ENCODE results near the gene GRM8. TPM values are rescaled to one million over a fixed set of nuclear protein-coding genes. Genes with fewer than 3 reads are reported as not detected.

Gene GRM8
- total RNA-seq, 1 donor from 2014 or later: 2.2 TPM

DNA sequence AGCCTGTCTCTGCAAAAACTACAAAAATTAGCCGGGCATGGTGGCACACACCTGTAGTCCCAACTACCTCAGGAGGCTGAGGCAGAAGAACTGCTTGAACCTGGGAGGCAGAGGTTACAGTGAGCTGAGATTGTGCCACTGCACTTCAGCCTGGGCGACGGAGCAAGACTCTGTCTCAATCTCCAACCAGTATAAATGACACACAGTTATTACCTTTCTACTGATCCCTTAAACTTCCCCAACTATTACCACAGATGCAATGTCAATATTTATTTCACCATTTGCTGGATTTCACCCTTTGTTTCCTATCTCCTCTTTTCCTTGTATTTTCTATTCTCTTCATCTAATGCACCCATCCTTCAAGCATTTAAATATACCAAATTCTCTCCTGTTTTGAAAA, 431.8 kb downstream of the GRM8 start:
- Histone ChIP-seq H2AFZ (ENCODE audit: low read depth, low read length) (no peak overlapping the region), H3K36me3 (ENCODE audit: insufficient read depth, low read length) (no peaks in the 10 kb centered on the region), H3K27me3 (ENCODE audit: insufficient read depth, low read length) (no peaks in the 10 kb centered on the region), H3K9me3 (ENCODE audit: insufficient read depth, low read depth, low read length) (no peaks in the 10 kb centered on the region), H3K27ac (ENCODE audit: low read depth, low read length) (no peak overlapping the region), H3K4me1 (ENCODE audit: insufficient read depth, low read length) (no peaks in the 10 kb centered on the region), H4K20me1 (ENCODE audit: insufficient read depth, low read length) (no peaks in the 10 kb centered on the region), H3K4me2 (ENCODE audit: low read length) (no peak overlapping the region), H3K79me2 (ENCODE audit: insufficient read depth, low read length) (no peaks in the 10 kb centered on the region), H3K4me3 (ENCODE audit: insufficient read depth, low read depth, low read length) (no peak overlapping the region), H3K9ac (ENCODE audit: low read length) (no peak overlapping the region)
- H3K9me3 Mint-ChIP-seq (ENCODE audit: unreplicated experiment): no peaks in the 10 kb centered on the region
- no peaks in the 10 kb centered on the region for H3K36me3 Mint-ChIP-seq (ENCODE audit: low read depth, unreplicated experiment)
- FAIRE-seq: no peak
- no peak overlapping the region for H3K4me3 Mint-ChIP-seq (ENCODE audit: unreplicated experiment)
- H3K27ac Mint-ChIP-seq (ENCODE audit: unreplicated experiment): no peak overlapping the region
- TF ChIP-seq EZH2 (IDR thresholded peaks at IDR 0.05; ENCODE audit: insufficient read depth, low read length): no peak
- no peak for DNase-seq (ENCODE audit: low read depth)
- H3K27me3 Mint-ChIP-seq (ENCODE audit: low read depth, unreplicated experiment): no peaks in the 10 kb centered on the region
- H3K4me1 Mint-ChIP-seq (ENCODE audit: low read depth, unreplicated experiment): no peaks in the 10 kb centered on the region

DNA sequence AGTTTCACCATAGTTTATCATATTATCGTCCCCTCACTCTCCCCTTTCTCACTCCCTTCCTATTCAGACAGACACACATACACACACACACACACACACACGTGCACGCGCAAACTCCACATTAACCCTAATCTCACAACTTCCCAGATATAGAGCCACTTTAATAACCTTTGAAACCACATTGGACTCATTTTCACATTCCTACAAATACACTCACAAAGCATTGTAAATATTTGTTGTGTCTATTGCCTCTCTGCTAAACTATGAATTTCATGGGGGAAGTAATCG, 433.6 kb downstream of the GRM8 start:
- no peak overlapping the region for H2AFZ ChIP-seq (ENCODE audit: low read depth, low read length)
- Mint-ChIP-seq H3K4me3 (ENCODE audit: unreplicated experiment) (no peak overlapping the region), H3K4me1 (ENCODE audit: low read depth, unreplicated experiment) (no peaks in the 10 kb centered on the region), H3K9me3 (ENCODE audit: unreplicated experiment) (no peaks in the 10 kb centered on the region), H3K27me3 (ENCODE audit: low read depth, unreplicated experiment) (no peaks in the 10 kb centered on the region), H3K36me3 (ENCODE audit: low read depth, unreplicated experiment) (no peaks in the 10 kb centered on the region), H3K27ac (ENCODE audit: unreplicated experiment) (no peak overlapping the region)
- H3K27ac ChIP-seq (ENCODE audit: low read depth, low read length): no peak overlapping the region
- no peaks in the 10 kb centered on the region for H3K36me3 ChIP-seq (ENCODE audit: insufficient read depth, low read length)
- no peak overlapping the region for H3K4me2 ChIP-seq (ENCODE audit: low read length)
- no peaks in the 10 kb centered on the region for H3K27me3 ChIP-seq (ENCODE audit: insufficient read depth, low read length)
- H3K4me1 ChIP-seq (ENCODE audit: insufficient read depth, low read length): no peaks in the 10 kb centered on the region
- no peaks in the 10 kb centered on the region for H3K79me2 ChIP-seq (ENCODE audit: insufficient read depth, low read length)
- no peak for FAIRE-seq
- no peak for TF ChIP-seq EZH2 (IDR thresholded peaks at IDR 0.05; ENCODE audit: insufficient read depth, low read length)
- TF ChIP-seq, protein P1, sequence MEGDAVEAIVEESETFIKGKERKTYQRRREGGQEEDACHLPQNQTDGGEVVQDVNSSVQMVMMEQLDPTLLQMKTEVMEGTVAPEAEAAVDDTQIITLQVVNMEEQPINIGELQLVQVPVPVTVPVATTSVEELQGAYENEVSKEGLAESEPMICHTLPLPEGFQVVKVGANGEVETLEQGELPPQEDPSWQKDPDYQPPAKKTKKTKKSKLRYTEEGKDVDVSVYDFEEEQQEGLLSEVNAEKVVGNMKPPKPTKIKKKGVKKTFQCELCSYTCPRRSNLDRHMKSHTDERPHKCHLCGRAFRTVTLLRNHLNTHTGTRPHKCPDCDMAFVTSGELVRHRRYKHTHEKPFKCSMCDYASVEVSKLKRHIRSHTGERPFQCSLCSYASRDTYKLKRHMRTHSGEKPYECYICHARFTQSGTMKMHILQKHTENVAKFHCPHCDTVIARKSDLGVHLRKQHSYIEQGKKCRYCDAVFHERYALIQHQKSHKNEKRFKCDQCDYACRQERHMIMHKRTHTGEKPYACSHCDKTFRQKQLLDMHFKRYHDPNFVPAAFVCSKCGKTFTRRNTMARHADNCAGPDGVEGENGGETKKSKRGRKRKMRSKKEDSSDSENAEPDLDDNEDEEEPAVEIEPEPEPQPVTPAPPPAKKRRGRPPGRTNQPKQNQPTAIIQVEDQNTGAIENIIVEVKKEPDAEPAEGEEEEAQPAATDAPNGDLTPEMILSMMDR (IDR thresholded peaks at IDR 0.05; ENCODE audit: insufficient read depth, low read depth, low read length): no peak
- DNase-seq (ENCODE audit: low read depth): no peak
- no peak overlapping the region for H3K4me3 ChIP-seq (ENCODE audit: insufficient read depth, low read depth, low read length)
- no peaks in the 10 kb centered on the region for H4K20me1 ChIP-seq (ENCODE audit: insufficient read depth, low read length)
- H3K9me3 ChIP-seq (ENCODE audit: insufficient read depth, low read depth, low read length): no peaks in the 10 kb centered on the region
- no peak overlapping the region for H3K9ac ChIP-seq (ENCODE audit: low read length)

DNA sequence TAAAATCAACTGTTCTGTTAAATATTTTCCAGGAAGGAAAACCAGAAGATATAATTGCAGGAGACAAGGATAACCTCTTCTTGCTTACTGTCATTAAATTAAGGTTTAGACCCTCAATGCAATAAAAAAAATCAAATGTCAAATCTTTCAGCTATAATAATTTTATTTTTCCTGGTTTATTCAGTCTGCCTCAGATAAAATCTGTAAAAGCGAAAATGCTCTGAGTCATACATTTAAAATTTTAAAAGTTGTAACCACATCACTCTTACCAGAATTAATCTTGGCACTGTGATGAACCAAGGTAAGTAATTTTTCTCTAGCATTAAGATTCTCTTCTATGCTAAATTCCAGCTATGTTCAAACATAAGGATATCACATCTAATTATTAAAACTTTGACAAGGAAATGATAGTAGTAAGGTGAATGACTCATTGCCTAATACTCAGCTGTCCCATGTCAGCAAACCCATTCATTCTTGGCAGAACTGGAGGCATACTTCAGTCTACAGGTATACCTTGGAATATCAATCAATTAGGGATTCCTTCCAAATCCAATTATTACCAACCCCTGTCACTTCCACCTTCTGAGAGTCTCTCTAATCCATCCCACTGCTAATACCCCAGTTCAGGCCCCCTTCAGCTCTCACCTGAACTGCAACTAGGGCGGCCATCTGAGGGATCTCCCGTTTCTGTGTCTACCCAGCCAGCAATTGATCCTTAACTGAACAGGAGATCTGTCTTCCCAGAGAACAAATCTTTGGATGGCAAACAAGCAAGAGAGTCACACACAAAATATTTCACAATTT, 434.1 kb downstream of the GRM8 start:
- Histone ChIP-seq H3K27ac (ENCODE audit: low read depth, low read length) (no peak overlapping the region), H4K20me1 (ENCODE audit: insufficient read depth, low read length) (no peaks in the 10 kb centered on the region), H3K9ac (ENCODE audit: low read length) (no peak overlapping the region), H3K4me2 (ENCODE audit: low read length) (no peak overlapping the region), H3K79me2 (ENCODE audit: insufficient read depth, low read length) (no peaks in the 10 kb centered on the region), H3K4me1 (ENCODE audit: insufficient read depth, low read length) (no peaks in the 10 kb centered on the region), H3K36me3 (ENCODE audit: insufficient read depth, low read length) (no peaks in the 10 kb centered on the region), H3K27me3 (ENCODE audit: insufficient read depth, low read length) (no peaks in the 10 kb centered on the region), H2AFZ (ENCODE audit: low read depth, low read length) (no peak overlapping the region), H3K4me3 (ENCODE audit: insufficient read depth, low read depth, low read length) (no peak overlapping the region), H3K9me3 (ENCODE audit: insufficient read depth, low read depth, low read length) (no peaks in the 10 kb centered on the region)
- Mint-ChIP-seq H3K27ac (ENCODE audit: unreplicated experiment) (no peak overlapping the region), H3K27me3 (ENCODE audit: low read depth, unreplicated experiment) (no peaks in the 10 kb centered on the region), H3K4me1 (ENCODE audit: low read depth, unreplicated experiment) (no peaks in the 10 kb centered on the region), H3K9me3 (ENCODE audit: unreplicated experiment) (no peaks in the 10 kb centered on the region), H3K4me3 (ENCODE audit: unreplicated experiment) (no peak overlapping the region), H3K36me3 (ENCODE audit: low read depth, unreplicated experiment) (no peaks in the 10 kb centered on the region)
- TF ChIP-seq EZH2 (IDR thresholded peaks at IDR 0.05; ENCODE audit: insufficient read depth, low read length): no peak
- TF ChIP-seq, protein P1 (IDR thresholded peaks at IDR 0.05; ENCODE audit: insufficient read depth, low read depth, low read length): no peak
- DNase-seq (ENCODE audit: low read depth) (no peak), FAIRE-seq (peak; percentile 17)

Data from astrocyte (in vitro differentiated cells and primary cell).